ENCODE results near the gene CNFN. TPM values are rescaled to one million over a fixed set of nuclear protein-coding genes. Genes with fewer than 3 reads are reported as not detected.

The CNFN gene
- polyA plus RNA-seq, 6 donors from 2014 or later: 24.1 to 53.3 (median 37.7) TPM

DNA sequence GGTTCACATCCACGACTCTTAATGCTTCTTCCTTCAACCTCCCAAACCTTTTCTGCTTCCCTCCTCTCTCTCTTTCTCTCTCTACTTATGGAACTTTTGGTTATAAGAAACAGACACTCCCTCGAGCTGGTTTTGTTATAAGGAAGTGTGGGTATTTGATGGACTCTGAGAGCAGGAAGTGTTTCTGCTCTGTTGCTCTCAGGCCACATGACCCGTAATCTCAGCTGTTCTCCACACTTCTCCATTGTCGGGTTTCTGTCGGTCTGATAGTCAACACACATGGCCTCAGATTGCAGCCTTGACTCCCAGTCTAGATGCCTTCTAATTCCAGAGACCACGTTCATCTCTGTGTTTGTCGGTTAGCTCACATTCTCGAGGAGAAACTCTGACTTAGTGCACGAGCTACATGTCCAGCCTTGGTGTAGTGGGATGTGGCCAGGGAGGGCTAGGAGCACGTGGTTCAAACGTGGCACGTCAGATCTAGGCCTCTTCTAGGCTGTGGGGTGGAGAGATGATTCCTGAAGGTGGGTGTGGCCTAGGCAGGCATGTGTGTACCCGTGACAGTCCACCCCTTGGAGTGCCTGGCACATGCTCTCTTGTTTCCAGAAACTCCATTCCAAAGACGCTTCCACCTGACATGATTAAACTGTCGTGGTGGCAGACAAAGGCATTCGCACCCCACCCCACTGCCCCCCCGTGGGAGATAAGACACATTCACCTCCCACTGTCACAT, 26.3 kb downstream of the CNFN start:
- Mint-ChIP-seq H3K4me1 (peaks cover 44 to 53% (median 51%) of the 10 kb centered on the region in 3 donors), H3K36me3 (peaks cover 7 to 27% of the 10 kb centered on the region in 2 donors), H3K4me3 (peak overlapping the region; percentile 8 to 84 (median 78)), H3K9me3 (peaks cover 0 to 5% (median 0%) of the 10 kb centered on the region in 7 donors), H3K27ac (peak overlapping the region; percentile 47 to 97 (median 90)), H3K27me3 (no peaks in the 10 kb centered on the region)
- ATAC-seq (ENCODE audit: low read depth in 2 of 2) (peak; percentile 65), DNase-seq (peak; percentile 72)

DNA sequence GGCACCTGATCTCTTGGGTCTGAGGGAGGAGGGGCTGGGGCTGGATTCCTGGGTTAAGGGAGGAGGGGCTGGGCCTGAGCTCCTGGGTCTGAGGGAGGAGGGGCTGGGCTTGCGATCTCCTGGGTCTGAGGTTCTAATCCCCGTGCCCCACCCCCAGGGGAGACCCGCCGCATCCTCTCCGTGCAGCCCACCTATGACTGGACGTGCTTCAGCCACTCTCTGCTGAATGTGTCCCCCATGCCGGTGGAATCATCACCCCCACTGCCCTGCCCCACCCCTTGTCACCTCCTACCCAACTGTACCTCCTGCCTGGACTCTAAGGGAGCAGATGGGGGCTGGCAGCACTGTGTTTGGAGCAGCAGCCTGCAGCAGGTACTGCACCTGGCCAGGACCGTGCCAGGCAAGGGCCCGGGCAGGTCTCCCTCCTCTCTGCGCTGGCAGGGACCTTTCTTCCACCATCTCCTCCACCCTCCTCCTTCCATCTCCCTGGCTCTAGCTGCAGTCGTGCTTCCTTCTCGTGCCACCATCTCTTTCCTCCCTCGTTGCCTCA, 27.1 kb downstream of the CNFN start:
- Mint-ChIP-seq H3K4me3 (peak overlapping the region in 5 of 8 donors; percentile 32 to 84 (median 58)), H3K4me1 (peaks cover 41 to 52% (median 43%) of the 10 kb centered on the region in 3 donors)

DNA sequence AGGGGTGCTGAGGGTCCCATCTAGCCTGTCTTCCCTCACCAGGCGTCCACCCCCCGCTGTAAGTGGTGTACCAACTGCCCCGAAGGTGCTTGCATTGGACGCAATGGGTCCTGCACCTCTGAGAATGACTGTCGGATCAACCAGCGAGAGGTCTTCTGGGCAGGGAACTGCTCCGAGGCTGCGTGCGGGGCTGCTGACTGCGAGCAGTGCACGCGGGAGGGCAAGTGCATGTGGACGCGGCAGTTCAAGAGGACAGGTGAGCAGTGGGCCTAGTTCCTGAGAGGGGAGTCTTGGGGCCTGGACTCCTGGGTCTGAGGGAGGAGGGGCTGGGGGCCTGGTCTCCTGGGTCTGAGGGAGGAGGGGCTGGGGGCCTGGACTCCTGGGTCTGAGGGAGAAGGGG, 27.8 kb downstream of the CNFN start:
- H3K9me3 Mint-ChIP-seq: peaks cover 0 to 5% (median 0%) of the 10 kb centered on the region in 7 donors
- H3K4me3 Mint-ChIP-seq: no peak overlapping the region
- peaks cover 7 to 36% of the 10 kb centered on the region in 2 donors for H3K36me3 Mint-ChIP-seq
- peaks cover 42 to 52% (median 42%) of the 10 kb centered on the region in 3 donors for H3K4me1 Mint-ChIP-seq
- ATAC-seq (ENCODE audit: low read depth in 2 of 2): no peak
- peak overlapping the region in 3 of 6 donors; percentile 52 to 90 (median 63) for H3K27ac Mint-ChIP-seq
- no peaks in the 10 kb centered on the region for H3K27me3 Mint-ChIP-seq
- no peak for DNase-seq

More for the DNA sequence above, 27.1 kb downstream of the CNFN start:
- ATAC-seq (ENCODE audit: low read depth in 2 of 2) (no peak), DNase-seq (no peak)
- peak overlapping the region; percentile 47 to 97 (median 90) for H3K27ac Mint-ChIP-seq
- no peaks in the 10 kb centered on the region for H3K27me3 Mint-ChIP-seq
- peaks cover 0 to 5% (median 0%) of the 10 kb centered on the region in 7 donors for H3K9me3 Mint-ChIP-seq
- H3K36me3 Mint-ChIP-seq: peaks cover 7 to 30% of the 10 kb centered on the region in 2 donors

DNA sequence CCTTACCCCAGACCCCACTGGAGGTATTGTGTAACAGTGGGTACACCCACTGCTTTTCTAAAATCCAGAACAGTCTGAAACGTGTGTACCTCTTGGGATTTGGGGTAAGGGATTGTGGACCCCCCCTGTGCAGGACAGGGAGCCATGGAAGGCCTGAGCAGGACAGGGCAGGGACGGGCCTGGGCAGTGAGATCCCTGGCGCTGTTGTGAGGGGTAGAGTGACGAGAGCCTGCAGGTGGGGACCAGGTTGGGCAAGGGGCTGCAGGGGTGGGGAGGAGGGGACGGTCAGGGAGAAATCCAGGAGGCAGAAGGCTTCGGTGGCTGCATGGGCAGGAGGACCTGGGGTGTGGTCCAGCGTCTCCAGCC, 28.6 kb downstream of the CNFN start:
- ATAC-seq (ENCODE audit: low read depth in 2 of 2): no peak
- DNase-seq: no peak
- Mint-ChIP-seq H3K36me3 (peaks cover 7 to 37% of the 10 kb centered on the region in 2 donors), H3K9me3 (peaks cover 0 to 5% (median 0%) of the 10 kb centered on the region in 7 donors), H3K27me3 (no peaks in the 10 kb centered on the region), H3K4me1 (peaks cover 38 to 47% (median 41%) of the 10 kb centered on the region in 3 donors), H3K4me3 (peak overlapping the region in 2 of 8 donors; percentile 12 to 21), H3K27ac (peak overlapping the region in 3 of 6 donors; percentile 63 to 89 (median 69))

DNA sequence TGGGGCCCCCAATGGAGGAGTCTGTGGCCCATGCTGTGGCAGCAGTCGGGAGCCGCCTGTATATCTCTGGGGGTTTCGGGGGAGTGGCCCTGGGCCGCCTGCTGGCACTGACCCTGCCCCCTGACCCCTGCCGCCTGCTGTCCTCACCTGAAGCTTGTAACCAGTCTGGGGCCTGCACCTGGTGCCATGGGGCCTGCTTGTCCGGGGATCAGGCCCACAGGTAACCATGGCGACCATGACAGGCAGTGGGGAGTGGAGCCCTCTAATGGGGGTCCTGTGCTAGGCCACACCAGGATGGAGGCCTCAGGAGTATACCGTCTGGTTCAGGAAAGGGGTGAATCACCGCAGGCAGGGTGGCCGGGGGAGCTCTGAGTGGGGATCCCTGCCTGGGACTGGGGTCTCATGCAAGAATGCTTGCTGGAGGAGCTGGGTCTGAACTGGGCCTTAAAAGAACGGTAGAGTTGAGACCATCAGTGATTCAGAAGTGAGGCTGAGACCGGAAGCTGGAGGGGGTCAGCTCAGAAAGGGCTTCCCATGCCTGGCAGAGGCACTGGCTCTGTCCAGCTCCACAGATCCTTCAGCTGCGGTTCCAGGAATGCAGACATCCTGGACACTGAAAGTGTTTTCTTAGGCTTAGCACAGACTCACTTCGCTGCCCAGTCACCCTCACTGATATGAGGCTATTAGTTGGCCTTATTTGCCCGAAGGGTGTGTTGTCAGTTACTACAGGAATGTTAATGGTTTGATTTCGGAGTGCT, 29.1 kb downstream of the CNFN start:
- peaks cover 33 to 42% (median 38%) of the 10 kb centered on the region in 3 donors for H3K4me1 Mint-ChIP-seq
- DNase-seq (no peak), ATAC-seq (ENCODE audit: low read depth in 2 of 2) (no peak)
- peaks cover 7 to 37% of the 10 kb centered on the region in 2 donors for H3K36me3 Mint-ChIP-seq
- peak overlapping the region in 4 of 6 donors; percentile 58 to 96 (median 70) for H3K27ac Mint-ChIP-seq
- H3K27me3 Mint-ChIP-seq: no peaks in the 10 kb centered on the region
- H3K9me3 Mint-ChIP-seq: peaks cover 0 to 5% (median 0%) of the 10 kb centered on the region in 7 donors
- peak overlapping the region in 2 of 8 donors; percentile 12 to 21 for H3K4me3 Mint-ChIP-seq

DNA sequence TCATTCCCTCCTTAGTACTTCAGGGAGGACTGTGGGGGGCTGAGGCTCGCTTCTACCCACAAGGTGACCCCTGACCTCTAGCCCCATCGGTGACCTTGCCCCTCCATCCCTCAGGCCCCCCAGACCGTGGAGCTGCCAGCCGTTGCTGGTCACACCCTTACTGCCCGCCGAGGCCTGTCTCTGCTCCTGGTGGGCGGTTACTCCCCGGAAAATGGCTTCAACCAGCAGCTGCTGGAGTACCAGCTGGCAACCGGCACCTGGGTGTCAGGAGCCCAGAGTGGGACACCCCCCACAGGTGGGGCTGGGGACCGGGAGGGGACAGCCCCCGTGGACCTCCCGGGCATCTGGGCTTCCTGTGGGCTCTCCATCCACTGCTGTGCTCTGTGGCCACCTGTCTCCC, 32.8 kb downstream of the CNFN start:
- peaks cover 4 to 40% of the 10 kb centered on the region in 2 donors for H3K36me3 Mint-ChIP-seq
- no peak overlapping the region for H3K4me3 Mint-ChIP-seq
- DNase-seq (no peak), ATAC-seq (ENCODE audit: low read depth in 2 of 2) (no peak)
- peaks cover 4 to 23% (median 9%) of the 10 kb centered on the region in 3 donors for H3K4me1 Mint-ChIP-seq
- peak overlapping the region in 1 of 6 donors; percentile 64 for H3K27ac Mint-ChIP-seq
- H3K9me3 Mint-ChIP-seq: no peaks in the 10 kb centered on the region
- no peaks in the 10 kb centered on the region for H3K27me3 Mint-ChIP-seq

DNA sequence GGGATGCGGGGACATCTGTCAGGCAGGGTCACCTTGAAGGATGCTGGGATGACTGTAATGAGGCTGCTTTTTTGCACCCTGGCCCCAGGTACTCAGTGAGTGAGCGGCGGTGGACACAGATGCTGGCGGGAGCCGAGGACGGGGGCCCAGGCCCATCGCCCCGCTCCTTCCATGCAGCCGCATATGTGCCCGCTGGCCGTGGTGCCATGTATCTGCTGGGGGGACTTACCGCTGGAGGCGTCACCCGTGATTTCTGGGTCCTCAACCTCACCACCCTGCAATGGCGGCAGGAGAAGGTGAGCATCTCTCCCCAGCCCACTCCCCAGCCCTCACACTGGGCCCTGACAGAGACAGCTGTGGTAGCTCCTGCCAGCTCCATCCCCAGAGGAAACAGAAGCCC, 33.4 kb downstream of the CNFN start:
- no peak for DNase-seq
- no peak for ATAC-seq (ENCODE audit: low read depth in 2 of 2)
- no peaks in the 10 kb centered on the region for H3K27me3 Mint-ChIP-seq
- peaks cover 4 to 45% of the 10 kb centered on the region in 2 donors for H3K36me3 Mint-ChIP-seq
- H3K4me1 Mint-ChIP-seq: peaks cover 4 to 26% (median 7%) of the 10 kb centered on the region in 3 donors
- no peak overlapping the region for H3K4me3 Mint-ChIP-seq
- H3K9me3 Mint-ChIP-seq: no peaks in the 10 kb centered on the region
- H3K27ac Mint-ChIP-seq: no peak overlapping the region

DNA sequence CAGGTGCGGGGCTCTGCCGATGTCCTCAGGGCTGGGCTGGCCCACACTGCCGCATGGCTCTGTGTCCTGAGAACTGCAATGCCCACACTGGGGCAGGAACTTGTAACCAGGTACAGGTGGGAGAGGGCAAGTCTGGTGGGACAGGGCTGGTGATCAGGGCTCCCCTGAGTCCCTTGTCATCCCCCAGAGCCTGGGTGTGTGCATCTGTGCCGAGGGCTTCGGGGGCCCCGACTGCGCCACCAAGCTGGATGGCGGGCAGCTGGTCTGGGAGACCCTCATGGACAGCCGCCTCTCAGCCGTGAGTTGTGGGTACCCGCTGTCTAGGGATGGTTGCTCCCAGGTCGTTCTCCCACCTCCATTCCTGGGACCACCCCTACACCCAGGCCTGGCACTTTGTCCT, 34.2 kb downstream of the CNFN start:
- Mint-ChIP-seq H3K9me3 (no peaks in the 10 kb centered on the region), H3K27ac (no peak overlapping the region), H3K4me3 (no peak overlapping the region), H3K36me3 (peaks cover 4 to 42% of the 10 kb centered on the region in 2 donors), H3K4me1 (peaks cover 1 to 21% (median 4%) of the 10 kb centered on the region in 3 donors), H3K27me3 (no peaks in the 10 kb centered on the region)
- ATAC-seq (ENCODE audit: low read depth in 2 of 2) (no peak), DNase-seq (no peak)

DNA sequence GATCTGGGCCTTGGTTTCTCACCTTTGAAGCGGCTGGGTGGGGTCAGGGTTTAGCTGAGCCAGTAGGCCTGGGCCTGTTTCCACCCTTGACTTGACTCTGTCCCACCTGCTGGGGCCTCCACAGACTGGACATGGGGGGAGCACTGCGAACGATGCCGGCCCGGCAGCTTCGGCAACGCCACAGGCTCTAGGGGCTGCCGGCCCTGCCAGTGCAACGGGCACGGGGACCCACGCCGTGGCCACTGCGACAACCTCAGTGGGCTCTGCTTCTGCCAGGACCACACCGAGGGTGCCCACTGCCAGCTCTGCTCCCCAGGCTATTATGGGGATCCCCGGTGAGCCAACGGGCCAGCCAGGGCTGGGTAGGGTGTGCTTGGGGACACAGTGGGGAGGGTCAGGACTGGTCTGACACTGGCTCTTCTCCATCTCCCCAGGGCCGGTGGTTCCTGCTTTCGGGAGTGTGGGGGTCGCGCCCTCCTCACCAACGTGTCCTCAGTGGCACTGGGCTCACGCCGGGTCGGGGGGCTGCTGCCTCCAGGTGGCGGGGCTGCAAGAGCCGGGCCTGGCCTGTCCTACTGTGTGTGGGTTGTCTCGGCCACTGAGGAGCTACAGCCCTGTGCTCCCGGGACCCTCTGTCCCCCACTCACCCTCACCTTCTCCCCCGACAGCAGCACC, 36.6 kb downstream of the CNFN start:
- Mint-ChIP-seq H3K27ac (peak overlapping the region in 2 of 6 donors; percentile 67 to 83), H3K4me1 (peaks cover 0 to 25% (median 4%) of the 10 kb centered on the region in 3 donors), H3K9me3 (no peaks in the 10 kb centered on the region), H3K27me3 (no peaks in the 10 kb centered on the region), H3K36me3 (peaks cover 4 to 34% of the 10 kb centered on the region in 2 donors), H3K4me3 (no peak overlapping the region)
- no peak for ATAC-seq (ENCODE audit: low read depth in 2 of 2)
- no peak for DNase-seq

DNA sequence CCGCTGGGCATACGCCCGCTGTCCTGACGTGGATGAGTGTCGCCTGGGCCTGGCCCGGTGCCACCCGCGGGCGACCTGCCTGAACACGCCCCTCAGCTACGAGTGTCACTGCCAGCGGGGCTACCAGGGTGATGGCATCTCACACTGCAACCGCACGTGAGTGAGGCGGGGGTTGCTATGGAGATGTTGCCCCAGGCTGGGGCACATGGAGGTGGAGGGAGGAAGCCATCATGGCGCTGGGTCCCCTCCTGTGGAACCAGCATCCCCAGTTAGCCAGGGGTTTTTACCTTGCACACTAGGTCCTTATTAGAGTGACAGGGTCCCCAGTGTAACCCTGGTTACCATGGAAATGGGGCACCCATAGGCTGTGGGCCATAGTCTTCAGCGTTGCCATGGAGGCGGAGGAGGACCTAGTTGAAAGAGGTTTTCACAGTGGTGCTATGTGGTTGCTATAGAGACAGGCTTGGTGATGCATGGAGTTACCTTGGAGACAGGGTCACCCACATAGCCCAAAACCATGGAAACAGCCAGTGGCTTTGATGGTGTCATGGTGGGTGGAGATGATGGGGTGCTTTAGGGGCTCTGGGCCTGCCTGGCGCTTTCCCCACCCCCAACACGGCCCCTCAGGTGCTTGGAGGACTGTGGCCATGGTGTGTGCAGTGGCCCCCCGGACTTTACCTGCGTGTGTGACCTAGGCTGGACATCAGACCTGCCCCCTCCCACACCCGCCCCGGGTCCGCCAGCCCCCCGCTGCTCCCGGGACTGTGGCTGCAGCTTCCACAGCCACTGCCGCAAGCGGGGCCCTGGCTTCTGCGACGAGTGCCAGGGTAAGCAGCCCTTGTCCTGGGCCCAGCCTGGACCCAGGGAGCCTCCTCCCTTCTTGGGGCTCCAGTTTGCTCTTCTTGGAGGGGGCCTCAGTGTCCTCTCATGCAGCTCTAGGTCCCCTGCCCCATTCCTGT, 37.5 kb downstream of the CNFN start:
- H3K36me3 Mint-ChIP-seq: peaks cover 4 to 34% of the 10 kb centered on the region in 2 donors
- H3K27ac Mint-ChIP-seq: peak overlapping the region in 2 of 6 donors; percentile 67 to 83
- no peak for DNase-seq
- H3K9me3 Mint-ChIP-seq: no peaks in the 10 kb centered on the region
- peak; percentile 72 to 75 for ATAC-seq (ENCODE audit: low read depth in 2 of 2)
- H3K4me3 Mint-ChIP-seq: peak overlapping the region in 1 of 8 donors; percentile 70
- peaks cover 0 to 22% (median 2%) of the 10 kb centered on the region in 3 donors for H3K4me1 Mint-ChIP-seq
- no peaks in the 10 kb centered on the region for H3K27me3 Mint-ChIP-seq

DNA sequence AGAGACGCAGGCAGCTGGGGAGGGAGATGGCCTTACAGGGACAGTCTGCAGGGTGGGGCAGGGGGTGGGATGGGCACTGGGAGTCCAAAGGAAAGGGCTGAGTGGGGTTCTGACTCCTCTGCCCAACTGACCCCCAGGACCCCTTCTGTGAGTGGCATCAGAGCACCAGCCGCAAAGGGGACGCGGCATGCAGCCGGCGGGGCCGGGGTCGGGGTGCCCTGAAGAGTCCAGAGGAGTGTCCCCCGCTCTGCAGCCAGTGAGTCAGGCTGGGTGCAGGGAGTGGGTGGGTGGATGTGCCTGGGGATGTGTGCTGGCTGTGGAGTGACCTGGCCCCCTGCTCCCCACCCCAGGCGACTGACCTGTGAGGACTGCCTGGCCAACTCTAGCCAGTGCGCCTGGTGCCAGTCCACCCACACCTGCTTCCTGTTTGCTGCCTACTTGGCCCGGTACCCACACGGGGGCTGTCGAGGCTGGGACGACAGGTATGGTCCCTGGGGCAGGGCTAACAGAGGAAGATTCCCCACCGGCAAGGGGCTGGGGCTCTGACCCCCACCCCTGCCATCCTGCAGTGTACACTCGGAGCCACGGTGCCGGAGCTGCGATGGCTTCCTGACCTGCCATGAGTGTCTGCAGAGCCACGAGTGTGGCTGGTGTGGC, 38.9 kb downstream of the CNFN start:
- peaks cover 4 to 38% of the 10 kb centered on the region in 2 donors for H3K36me3 Mint-ChIP-seq
- H3K9me3 Mint-ChIP-seq: no peaks in the 10 kb centered on the region
- H3K27ac Mint-ChIP-seq: no peak overlapping the region
- DNase-seq: no peak
- ATAC-seq (ENCODE audit: low read depth in 2 of 2): no peak
- no peaks in the 10 kb centered on the region for H3K27me3 Mint-ChIP-seq
- H3K4me3 Mint-ChIP-seq: no peak overlapping the region
- H3K4me1 Mint-ChIP-seq: peaks cover 0 to 22% (median 0%) of the 10 kb centered on the region in 3 donors

DNA sequence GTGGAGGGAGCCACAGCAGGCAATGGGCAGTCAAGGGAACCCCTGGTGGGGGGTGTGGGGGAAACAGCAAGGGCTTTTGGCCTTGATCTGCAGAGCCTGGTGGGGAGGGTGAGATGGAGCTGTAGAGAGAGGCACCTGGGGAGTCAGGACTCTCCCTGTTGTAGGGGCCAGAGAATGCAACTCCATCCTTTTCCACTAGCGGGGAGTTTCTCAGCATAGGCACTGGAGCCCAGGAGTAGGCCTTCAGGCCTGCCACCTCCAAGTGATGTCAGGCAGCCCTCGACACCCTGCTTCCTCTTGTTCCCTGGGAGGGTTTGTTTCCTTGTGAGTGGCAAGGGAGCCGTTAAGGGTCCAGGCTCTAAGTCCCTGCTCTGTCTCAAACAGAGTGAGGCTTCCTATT, 39.7 kb downstream of the CNFN start:
- Mint-ChIP-seq H3K36me3 (peaks cover 5 to 41% of the 10 kb centered on the region in 2 donors), H3K4me3 (no peak overlapping the region), H3K27me3 (no peaks in the 10 kb centered on the region), H3K4me1 (peaks cover 0 to 22% (median 0%) of the 10 kb centered on the region in 3 donors), H3K9me3 (no peaks in the 10 kb centered on the region), H3K27ac (no peak overlapping the region)
- DNase-seq (no peak), ATAC-seq (ENCODE audit: low read depth in 2 of 2) (no peak)

Data from naive B cell (primary cell).